ENCODE results near the gene SRRM2.

Gene SRRM2

DNA sequence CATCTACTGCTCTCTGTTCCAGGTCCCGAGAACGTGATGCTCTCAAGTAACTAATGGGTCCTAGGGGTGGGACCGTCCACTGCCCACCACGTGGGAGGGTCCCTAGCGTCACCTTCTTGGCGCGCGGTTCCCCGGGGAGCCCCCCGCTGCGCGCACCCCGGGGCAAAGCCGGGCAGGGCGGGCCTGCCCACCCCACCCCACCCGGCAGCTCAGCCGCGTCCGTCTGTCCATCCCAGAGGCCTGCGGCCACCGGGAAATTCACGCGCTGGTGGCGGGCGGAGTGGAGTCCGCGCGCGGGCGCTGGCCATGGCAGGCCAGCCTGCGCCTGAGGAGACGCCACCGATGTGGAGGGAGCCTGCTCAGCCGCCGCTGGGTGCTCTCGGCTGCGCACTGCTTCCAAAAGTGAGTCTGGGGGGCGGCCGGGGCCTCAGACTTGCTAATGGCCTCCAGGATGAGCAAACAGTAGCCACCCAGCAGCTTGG lies 46.3 kb downstream of the SRRM2 start:
- DNase-seq (ENCODE audit: low read depth in 2 of 2), result no peak
- no peak overlapping the region for H3K4me3 ChIP-seq (replicated peaks in 1 of 2; ENCODE audit: low read depth in 2 of 2, low read length in 2 of 2)
- no peak for TF ChIP-seq CTCF (IDR thresholded peaks at IDR 0.05; ENCODE audit: low read depth, low read length)

GRCh38 chr16:2799205-2799858 lies 46.9 kb downstream of the SRRM2 start:
- no peak for TF ChIP-seq CTCF (IDR thresholded peaks at IDR 0.05; ENCODE audit: low read depth, low read length)
- H3K4me3 ChIP-seq (replicated peaks in 1 of 2; ENCODE audit: low read depth in 2 of 2, low read length in 2 of 2), result no peak overlapping the region
- no peak for DNase-seq (ENCODE audit: low read depth in 2 of 2)

GRCh38 chr16:2799859-2800226 lies 47.4 kb downstream of the SRRM2 start:
- DNase-seq (ENCODE audit: low read depth in 2 of 2), result peak in 1 of 2 donors; percentile 31
- no peak for TF ChIP-seq CTCF (IDR thresholded peaks at IDR 0.05; ENCODE audit: low read depth, low read length)
- H3K4me3 ChIP-seq (replicated peaks in 1 of 2; ENCODE audit: low read depth in 2 of 2, low read length in 2 of 2), result no peak overlapping the region

DNA sequence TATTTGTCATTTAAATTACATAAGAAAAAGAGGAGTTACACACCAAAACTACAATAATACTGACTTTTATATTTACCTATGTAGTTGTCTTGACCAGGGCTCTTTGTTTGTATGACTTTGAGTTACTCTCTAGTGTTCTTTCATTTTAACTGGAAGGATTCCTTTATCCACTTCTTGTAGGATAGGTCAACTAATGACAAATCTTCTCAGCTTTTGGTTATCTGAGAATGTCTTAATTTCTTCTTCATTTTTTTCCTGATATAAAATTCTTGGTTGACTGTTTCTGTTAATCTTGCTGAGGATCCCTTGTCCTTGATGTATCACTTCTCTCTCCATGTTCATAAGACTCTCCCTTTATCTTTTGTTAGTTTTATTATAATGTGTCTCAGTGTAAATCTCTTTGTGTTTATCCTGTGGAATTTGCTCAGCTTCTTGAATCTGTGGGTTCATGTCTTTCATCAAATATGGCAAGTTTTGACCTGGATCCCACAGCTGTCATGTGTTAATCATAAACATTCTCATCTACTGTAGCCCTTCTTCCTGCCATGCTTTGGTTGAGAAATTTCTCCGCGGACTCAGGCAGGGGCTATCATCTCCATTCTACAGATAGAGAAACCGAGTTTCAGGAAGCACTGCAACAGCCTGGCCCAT lies 51.2 kb downstream of the SRRM2 start:
- TF ChIP-seq CTCF (IDR thresholded peaks at IDR 0.05; ENCODE audit: low read depth, low read length), result no peak
- DNase-seq (ENCODE audit: low read depth in 2 of 2), result no peak
- H3K4me3 ChIP-seq (replicated peaks in 1 of 2; ENCODE audit: low read depth in 2 of 2, low read length in 2 of 2), result no peak overlapping the region

DNA sequence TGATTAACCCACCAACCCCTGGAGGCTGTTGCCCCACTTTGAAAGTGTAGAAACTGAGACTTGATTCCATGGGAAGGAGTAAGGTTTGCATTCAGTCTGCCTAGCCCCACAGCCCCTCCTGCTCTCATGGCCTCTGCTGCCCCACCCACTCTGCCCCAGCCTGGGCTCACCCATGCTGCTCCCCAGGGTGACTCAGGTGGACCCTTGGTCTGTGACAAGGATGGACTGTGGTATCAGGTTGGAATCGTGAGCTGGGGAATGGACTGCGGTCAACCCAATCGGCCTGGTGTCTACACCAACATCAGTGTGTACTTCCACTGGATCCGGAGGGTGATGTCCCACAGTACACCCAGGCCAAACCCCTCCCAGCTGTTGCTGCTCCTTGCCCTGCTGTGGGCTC lies 52.3 kb downstream of the SRRM2 start:
- DNase-seq (ENCODE audit: low read depth in 2 of 2), result no peak
- TF ChIP-seq CTCF (IDR thresholded peaks at IDR 0.05; ENCODE audit: low read depth, low read length), result no peak
- no peak overlapping the region for H3K4me3 ChIP-seq (replicated peaks in 1 of 2; ENCODE audit: low read depth in 2 of 2, low read length in 2 of 2)

DNA sequence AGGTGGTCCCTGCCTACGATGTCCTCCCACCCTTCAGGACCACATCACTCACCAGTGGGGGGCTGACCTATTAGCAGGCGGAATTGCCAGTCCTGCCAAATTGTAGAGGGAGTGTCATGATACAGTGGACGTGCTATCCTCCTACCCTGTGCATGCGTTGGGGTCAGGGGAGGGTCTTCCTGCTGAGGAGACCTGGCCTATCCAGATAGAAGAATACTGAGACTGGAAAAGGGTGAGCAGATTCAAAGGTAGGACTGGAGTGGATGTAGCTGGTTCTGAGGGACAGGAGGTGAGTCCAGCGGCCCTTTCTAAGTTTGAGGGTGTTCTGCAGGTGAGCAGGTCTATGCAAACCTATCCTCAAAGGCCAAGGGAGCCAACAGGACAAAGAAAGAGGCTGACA lies 53.8 kb downstream of the SRRM2 start:
- no peak for TF ChIP-seq CTCF (IDR thresholded peaks at IDR 0.05; ENCODE audit: low read depth, low read length)
- H3K4me3 ChIP-seq (replicated peaks in 1 of 2; ENCODE audit: low read depth in 2 of 2, low read length in 2 of 2), result no peak overlapping the region

More for the DNA sequence above, 53.8 kb downstream of the SRRM2 start:
- no peak for DNase-seq (ENCODE audit: low read depth in 2 of 2)
